ENCODE data around the gene MED23.

DNA sequence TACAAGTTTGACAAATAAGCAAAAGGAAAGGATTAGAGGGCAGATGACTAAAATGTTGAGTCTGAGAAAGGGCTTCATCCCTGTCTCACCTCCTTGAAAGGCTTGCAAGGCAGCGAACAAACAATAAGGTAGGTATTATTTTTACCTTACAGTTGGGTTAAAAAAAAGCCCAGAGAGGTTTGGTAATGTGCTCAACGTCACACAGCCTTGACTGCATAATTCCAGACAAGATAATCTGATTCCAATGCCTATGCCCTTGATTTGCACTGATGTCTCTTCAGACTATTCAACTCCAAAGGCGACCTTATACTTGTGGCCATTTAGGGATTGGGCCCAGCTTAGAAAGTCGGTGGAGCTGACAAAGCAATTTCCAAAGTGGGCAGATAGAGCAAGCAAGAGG lies 53.4 kb downstream of the MED23 start:
- TF ChIP-seq CTCF (IDR thresholded peaks at IDR 0.05) = no peak
- no peak for TF ChIP-seq POLR2A (IDR thresholded peaks at IDR 0.05)

Data from Peyer's patch (tissue), 4 donors.